Stromal cell of bone marrow (primary cell): ENCODE results near the gene ZNF135.
A peak's percentile ranks its signal among the peaks of the same experiment; 100 is the strongest.

Experiments
- DNase-seq: peaks from one replicate; pipeline ENCODE4 v3.0.0-alpha.2; 2012; ENCODE audit warnings: low read depth

Gene ZNF135

GRCh38 chr19:58059003-58059670 lies at the start of gene ZNF135:
ZNF135 (plus strand) TSS chr19:58059282; CDS start chr19:58060003, 721 bp downstream.
- peak; percentile 73 for DNase-seq

GRCh38 chr19:58009301-58009665 lies 49.8 kb upstream of the ZNF135 start:
- DNase-seq = no peak

- peak; percentile 15 for DNase-seq
These were observed 49.3 kb upstream of the ZNF135 start for GRCh38 chr19:58009666-58010301.

- no peak for DNase-seq
These were observed 48.6 kb upstream of the ZNF135 start for GRCh38 chr19:58010507-58010906.

GRCh38 chr19:58014141-58014540 lies 44.9 kb upstream of the ZNF135 start:
- no peak for DNase-seq

- no peak for DNase-seq
These were observed 39.0 kb upstream of the ZNF135 start for GRCh38 chr19:58020129-58020528.

GRCh38 chr19:58021541-58022282 lies 37.4 kb upstream of the ZNF135 start:
- DNase-seq = peak; percentile 33

- no peak for DNase-seq
These were observed 36.8 kb upstream of the ZNF135 start for GRCh38 chr19:58022283-58022660.

- DNase-seq = no peak
These were observed 34.4 kb upstream of the ZNF135 start for GRCh38 chr19:58024661-58025060.

GRCh38 chr19:58033741-58034476 lies 25.2 kb upstream of the ZNF135 start, which contains the start of gene ZSCAN1:
ZSCAN1 (plus strand) TSS chr19:58034025; CDS start chr19:58037837, 3,812 bp downstream.
- DNase-seq = peak; percentile 62

GRCh38 chr19:58034477-58034793 lies 24.6 kb upstream of the ZNF135 start:
- DNase-seq = no peak

GRCh38 chr19:58035863-58036262 lies 23.2 kb upstream of the ZNF135 start:
- no peak for DNase-seq

GRCh38 chr19:58037927-58038687 lies 21.0 kb upstream of the ZNF135 start:
- no peak for DNase-seq

GRCh38 chr19:58038688-58039204 lies 20.3 kb upstream of the ZNF135 start:
- DNase-seq = no peak

- no peak for DNase-seq
These were observed 18.1 kb upstream of the ZNF135 start for GRCh38 chr19:58040751-58041525.

GRCh38 chr19:58042495-58043340 lies 16.4 kb upstream of the ZNF135 start:
- DNase-seq = no peak

- no peak for DNase-seq
These were observed 14.7 kb upstream of the ZNF135 start for GRCh38 chr19:58044391-58044790.

- DNase-seq = no peak
These were observed 14.2 kb upstream of the ZNF135 start for GRCh38 chr19:58044886-58045285.

- no peak for DNase-seq
These were observed 13.6 kb upstream of the ZNF135 start for GRCh38 chr19:58045411-58046050.
